ENCODE measurements around the gene PTPRO. TPM values are rescaled to one million over a fixed set of nuclear protein-coding genes. Genes with fewer than 3 reads are reported as not detected.

The PTPRO gene
- total RNA-seq, 1 donor = 3.1 TPM

- no peak for DNase-seq (ENCODE audit: low read depth)
- no peak overlapping the region for H3K4me3 ChIP-seq (ENCODE audit: low read depth, low read length)
- no peak for TF ChIP-seq CTCF (IDR thresholded peaks at IDR 0.05; ENCODE audit: insufficient read depth, low read length)
Measured at GRCh38 chr12:15344561-15344960, 22.3 kb downstream of the PTPRO start.

- no peak for DNase-seq (ENCODE audit: low read depth)
- no peak overlapping the region for H3K4me3 ChIP-seq (ENCODE audit: low read depth, low read length)
- no peak for TF ChIP-seq CTCF (IDR thresholded peaks at IDR 0.05; ENCODE audit: insufficient read depth, low read length)
Measured at GRCh38 chr12:15346488-15346887, 24.2 kb downstream of the PTPRO start.

GRCh38 chr12:15350643-15351042 is 28.3 kb downstream of the PTPRO start:
- H3K4me3 ChIP-seq (ENCODE audit: low read depth, low read length) = no peak overlapping the region
- DNase-seq (ENCODE audit: low read depth) = peak; percentile 7
- TF ChIP-seq CTCF (IDR thresholded peaks at IDR 0.05; ENCODE audit: insufficient read depth, low read length) = no peak

GRCh38 chr12:15355766-15356165 is 33.5 kb downstream of the PTPRO start:
- no peak for DNase-seq (ENCODE audit: low read depth)
- no peak overlapping the region for H3K4me3 ChIP-seq (ENCODE audit: low read depth, low read length)
- no peak for TF ChIP-seq CTCF (IDR thresholded peaks at IDR 0.05; ENCODE audit: insufficient read depth, low read length)

- DNase-seq (ENCODE audit: low read depth) = no peak
- no peak for TF ChIP-seq CTCF (IDR thresholded peaks at IDR 0.05; ENCODE audit: insufficient read depth, low read length)
- H3K4me3 ChIP-seq (ENCODE audit: low read depth, low read length) = no peak overlapping the region
Measured at GRCh38 chr12:15356951-15357364, 34.6 kb downstream of the PTPRO start.

DNA sequence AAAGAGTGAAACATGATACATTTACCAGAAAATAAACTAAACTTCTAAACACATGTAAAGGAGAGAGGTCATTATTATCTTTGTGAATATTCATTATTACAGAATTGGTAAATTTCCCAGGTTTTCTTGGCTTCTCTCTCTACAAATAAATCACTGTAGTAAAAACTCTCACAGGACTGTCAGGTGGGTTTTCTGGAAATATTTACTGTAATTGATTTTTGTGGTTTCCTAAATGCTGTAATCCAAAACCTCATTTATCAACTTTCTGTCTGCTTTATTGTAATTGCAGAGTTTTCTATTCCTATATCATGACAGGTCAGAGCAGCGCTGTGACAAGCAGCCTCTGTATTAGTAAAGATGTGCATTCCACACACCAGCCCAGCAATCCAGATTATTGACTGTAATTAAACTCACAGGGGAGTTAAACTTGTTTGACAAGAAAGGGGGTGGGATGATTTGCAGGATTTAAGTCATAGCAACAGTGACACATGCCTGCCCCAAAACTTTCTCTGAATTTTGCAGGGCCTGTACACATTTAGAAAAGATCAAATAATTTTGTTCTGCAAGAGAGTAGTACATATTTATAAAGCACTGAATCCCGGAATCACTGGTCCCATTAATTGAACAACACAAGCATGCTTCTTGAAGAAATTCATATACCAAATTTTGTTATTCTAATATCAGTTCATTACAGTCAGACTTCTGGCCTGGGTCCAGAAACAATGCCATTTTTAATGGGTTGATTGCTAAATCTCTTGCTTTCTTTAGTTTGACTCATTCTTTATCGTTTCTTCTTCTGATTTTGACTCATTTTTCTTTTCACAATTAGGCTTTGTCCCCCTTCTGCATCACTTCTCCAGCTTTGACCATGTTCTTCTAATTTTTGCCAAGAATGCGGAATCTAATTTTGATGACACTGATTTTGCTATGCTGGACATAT is 42.2 kb downstream of the PTPRO start:
- no peak for TF ChIP-seq CTCF (IDR thresholded peaks at IDR 0.05; ENCODE audit: insufficient read depth, low read length)
- H3K4me3 ChIP-seq (ENCODE audit: low read depth, low read length) = no peak overlapping the region
- peak; percentile 49 for DNase-seq (ENCODE audit: low read depth)

All from fibroblast of the aortic adventitia (primary cell).